HG02623 (cell line): ENCODE results near the gene NPC2.
A peak's percentile ranks its signal among the peaks of the same experiment; 100 is the strongest.

Experiments
- ATAC-seq: cut with Tn5 transposase; IDR thresholded peaks from one replicate; pipeline ENCODE4 v1.9.1; 2021; ENCODE audit warnings: moderate library complexity; ENCODE audit not compliant: unreplicated experiment

The NPC2 gene

DNA sequence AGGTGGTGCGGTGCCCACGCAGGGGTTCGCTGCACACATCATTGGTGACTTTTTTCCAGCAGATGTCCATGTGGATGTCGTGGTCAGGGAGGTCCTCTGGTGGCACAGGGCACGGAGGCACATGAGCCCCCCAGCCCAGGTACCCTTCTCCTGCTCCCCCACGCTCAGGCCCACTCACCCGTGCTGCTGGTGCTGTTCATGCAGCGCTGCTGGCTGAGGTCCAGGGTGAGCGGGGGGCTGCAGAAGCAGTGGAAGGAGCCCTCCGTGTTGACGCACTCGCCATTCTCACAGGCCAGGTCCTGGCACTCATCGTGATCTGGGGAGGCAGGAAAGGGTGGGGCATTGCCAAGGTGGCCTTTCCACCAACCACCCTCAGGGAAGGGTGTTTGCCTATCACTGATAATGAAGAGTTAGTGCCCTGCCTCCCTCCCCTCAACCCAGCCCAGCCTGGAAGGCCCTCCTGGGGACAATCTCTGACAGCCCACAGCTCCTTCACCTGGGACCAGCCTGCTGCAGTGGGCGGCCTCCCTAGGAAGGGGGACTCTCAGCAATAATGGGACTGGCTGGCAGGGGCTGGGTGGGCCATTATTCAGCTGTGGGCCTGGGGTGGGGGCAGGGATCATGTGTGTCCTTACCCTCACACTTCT, 10.3 kb upstream of the NPC2 start:
- no peak for ATAC-seq

DNA sequence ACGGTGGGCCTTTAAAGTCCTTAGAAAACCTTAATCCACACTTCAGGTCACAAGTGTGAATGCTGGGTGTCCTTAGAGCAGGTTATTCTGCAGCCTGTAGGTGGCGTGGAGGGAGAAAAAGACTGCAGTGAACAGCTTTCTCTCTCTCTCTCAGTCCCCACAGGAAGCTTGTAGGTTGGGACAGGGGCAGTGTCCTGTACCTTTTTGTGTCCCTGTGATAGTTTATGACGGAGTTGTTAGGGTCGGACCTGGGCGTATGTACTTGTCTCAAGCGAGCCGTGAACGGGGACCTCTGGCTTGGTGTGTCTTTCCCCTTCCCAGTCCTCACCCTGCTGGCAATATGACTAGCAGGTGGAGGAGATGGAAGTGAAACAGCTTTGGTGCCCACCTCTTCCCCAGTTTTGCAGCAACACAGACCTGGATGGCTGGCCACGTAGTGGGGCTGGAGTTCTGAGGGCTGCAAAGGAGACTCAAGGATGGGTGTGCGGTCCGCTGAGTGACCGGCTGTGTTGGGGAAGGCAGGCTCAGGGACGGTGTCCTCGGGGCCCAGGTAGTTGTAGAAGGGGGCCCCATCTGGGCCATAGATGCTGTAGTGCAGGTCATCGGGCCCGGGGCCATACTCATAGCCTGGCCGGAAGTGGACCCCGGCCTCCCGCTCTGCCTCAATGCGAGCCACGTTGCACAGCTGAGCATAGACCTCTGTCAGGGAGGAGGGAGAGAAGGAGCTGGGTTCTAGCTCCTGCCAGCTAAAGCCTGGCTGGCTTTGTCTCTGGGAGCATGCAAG, 9.3 kb upstream of the NPC2 start:
- ATAC-seq, result no peak

DNA sequence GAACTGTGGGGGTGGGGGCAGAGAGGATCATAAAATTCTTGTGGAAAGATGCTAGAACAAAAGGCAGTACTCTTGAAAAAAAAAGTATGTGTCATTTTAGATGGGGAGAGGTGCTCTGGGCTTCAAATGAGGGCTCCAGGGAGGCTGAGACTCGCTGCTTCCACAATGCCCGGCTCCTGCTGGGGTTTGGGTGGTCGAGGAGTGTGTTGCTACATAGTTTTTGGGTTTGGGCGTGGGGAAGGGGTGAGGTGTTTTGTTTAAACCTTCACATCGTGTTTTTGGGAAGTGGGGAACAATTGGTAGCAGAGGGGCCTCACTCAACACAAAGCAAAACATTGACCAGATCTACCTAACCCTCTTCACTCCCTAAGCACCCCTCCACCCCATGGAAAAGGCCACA, 8.6 kb upstream of the NPC2 start:
- ATAC-seq, result no peak

DNA sequence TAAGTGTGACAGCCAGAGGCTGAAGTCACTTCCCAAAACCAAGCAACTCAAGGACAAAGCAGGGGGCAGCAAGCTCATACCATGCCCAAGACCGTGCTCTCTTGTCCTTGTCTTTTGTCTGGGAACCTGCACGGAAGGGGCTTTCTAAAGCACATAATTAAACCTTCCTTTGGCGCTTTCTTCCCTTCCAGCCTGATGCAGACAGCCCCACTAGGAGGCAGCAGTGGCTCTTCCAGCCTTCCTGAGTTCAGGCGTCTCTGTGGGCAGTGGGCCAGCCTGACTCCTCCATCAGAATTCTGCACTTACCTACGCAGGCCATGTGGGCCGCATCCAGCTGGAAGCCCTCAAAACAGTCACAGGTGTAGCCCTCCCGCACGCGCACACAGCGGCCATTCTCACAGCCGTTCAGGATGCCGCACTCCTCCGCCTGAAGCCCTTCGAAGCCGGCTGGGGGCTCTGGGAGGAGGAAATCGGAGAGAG, 8.1 kb upstream of the NPC2 start:
- no peak for ATAC-seq

DNA sequence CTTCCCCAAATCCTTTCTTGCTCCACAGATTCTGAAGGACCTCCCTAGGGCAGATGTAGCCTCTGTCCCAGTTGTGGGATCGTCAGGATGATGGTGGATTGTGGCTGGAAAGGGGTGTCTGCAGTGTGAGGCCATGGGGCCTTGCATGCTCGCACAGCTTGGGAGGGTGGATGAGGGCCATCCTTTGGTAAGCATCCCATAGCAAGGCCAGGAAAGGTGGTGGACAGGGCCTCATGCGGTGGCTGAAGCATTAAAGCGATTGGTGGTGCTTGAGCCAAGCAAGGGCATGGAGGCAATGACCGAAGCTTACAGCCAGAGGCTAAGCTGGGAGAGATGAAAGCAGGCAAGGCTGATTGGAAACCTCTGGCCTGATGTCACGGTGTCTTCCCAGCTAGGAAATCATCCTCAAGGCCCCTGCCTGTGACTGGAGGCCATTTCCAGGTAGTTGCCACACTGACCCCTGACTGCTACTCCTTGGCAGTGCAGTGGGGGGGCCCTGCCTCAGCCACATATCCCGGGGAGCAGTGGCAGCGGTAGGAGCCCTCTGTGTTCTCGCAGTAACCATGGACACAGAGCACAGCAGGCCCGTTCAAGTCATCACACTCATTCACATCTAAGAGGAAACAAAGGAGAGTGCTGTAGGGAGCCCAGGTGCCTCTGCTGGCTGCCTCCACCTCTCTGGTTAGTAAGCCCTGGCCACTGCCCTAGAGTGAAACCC, 7.5 kb upstream of the NPC2 start:
- no peak for ATAC-seq

DNA sequence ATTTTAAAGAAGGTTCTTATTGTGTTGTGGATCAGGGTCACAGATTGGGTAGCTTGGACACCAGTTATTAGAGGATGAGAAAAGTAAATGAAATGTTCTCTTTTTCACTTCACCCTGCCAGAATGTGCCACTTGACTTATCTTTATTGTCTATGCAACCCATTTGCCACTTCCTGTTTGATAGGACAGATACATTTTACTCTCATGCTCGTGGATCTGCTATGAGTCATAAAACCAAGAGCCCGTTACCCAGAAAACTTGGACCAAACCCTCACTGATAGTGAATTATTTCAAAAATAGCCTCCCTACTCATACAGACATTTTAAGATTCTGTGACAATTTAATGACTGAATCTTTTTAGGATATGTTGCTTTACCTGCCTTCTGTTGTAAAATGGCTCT, 2.3 kb upstream of the NPC2 start:
- no peak for ATAC-seq

DNA sequence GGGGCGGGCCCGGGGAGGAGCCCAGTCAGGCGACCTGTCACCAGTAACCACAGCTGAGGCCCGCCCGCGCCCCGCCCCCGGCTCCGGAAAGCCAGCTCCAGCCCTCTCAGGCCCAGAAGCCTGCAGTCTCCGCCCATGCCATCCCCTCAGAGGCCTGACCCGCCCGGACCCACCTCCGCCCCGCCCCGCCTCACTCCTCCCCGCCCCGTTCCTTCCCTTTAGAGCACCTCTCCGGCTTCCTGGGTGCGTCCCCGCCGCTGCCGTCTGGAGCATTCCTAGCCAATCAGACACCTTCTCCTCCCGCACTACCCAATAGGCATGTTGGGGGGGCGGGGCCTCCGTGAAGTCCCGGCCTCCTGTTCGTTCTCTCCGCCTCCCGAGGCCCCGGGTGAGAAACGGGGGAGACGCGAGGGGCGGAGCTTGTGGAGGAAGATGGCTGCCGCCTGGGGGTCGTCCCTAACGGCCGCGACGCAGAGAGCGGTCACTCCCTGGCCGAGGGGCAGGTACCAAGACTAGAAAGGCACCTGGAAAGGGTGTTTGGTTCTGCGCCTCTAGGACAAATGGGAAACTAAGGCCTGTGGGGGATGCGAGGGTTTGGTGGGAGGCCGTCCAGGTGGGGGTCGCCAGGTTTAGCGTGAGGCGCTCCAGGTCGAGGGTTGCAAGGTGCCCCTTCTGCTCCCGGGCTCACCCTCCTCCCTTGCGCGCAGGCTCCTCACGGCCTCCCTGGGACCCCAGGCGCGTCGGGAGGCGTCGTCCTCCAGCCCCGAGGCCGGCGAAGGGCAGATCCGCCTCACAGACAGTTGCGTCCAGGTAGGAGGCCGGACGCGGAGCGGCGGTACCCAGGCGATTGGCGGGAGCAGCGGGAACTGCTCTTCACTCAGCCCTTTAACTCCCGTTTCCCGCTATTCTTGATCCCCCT, 497 bp upstream of the NPC2 start, which contains the start of gene ISCA2:
TSS of gene ISCA2 (plus strand) at position 423 of the 919 bp plus-strand sequence. CDS start at position 433, 10 bp downstream.
- peak; percentile 79 for ATAC-seq

DNA sequence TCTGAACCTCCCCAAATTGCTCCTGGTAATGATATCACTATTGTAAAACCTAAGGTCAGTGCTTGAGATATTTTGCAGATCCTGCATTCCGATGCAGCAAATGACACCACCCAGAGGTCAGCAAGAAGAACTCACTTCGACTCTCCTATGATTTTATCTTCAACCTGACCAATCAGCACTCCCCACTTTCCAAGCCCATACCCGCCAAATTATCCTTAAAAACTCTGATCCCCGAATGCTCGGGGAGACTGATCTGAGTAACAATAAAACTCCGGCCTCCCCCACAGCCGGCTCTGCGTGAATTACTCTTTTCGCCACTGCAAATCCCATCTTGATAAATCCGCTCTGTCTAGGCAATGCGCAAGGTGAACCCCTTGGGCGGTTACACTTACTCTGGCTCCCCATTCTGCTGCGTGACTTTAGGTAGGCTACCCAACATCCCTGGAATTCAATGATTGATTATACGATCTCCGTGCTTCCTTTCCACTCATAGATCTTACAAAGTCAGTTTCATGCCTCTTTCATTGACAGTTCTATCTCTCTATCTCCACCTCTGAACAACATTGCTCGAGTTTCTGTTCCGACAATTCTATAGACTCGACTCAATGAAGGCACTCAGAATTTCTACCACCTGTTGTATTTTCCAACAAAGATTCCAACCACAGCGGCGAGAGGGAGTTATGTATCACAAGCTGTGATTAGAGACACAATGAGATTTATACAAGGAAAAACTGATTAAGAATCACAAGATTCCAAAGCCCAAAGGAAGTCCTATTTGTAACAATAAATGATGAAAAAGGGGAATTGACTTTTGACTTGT, 939 bp downstream of the NPC2 start:
- ATAC-seq, result no peak

DNA sequence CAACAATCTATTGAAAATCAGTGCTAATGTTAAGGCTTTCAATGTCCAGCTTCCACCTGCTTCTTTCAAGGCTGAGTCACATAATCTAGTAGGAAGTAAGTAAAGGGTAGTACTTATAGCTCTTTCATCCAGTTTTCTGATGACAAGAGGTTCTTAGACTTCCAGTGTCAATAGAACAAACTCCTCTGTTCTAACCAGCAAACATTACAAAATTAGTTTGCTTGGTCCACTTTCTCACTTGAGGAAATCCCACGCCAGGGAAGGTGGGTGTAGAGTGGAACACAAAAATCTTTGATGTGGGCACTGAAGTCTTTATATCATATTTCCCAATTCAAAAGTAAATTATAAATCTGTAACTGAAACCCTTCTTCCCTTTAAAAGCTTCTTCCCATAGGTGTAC, 2.6 kb downstream of the NPC2 start:
- ATAC-seq, result no peak

DNA sequence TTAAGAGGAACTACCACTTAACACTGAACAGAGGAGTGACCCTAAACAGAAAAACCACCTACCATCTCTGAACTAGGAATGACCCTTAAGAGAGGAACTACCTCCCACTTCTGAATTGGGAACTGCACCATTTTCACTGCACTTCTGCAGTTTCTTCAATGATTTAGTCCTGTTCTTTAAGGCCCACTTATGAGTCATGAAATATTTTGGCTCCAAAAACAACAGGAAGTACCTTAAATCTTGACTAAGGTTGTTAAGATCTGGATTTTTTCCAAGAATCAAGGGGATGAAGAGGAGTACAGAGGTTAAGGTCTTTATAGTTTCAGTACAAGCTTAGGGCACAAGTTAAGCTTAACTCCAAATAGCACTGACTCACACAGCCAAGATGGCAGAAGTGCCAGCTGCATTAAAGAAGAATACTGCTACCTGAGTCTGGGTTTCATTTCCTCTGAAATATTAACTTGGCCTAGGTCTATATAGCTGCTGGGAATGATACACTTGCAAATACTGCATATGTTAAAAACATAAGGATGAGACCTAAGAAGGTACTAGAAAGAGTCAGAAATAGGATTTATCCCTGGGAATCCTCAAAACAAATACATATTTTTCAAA, 4.2 kb downstream of the NPC2 start:
- no peak for ATAC-seq

DNA sequence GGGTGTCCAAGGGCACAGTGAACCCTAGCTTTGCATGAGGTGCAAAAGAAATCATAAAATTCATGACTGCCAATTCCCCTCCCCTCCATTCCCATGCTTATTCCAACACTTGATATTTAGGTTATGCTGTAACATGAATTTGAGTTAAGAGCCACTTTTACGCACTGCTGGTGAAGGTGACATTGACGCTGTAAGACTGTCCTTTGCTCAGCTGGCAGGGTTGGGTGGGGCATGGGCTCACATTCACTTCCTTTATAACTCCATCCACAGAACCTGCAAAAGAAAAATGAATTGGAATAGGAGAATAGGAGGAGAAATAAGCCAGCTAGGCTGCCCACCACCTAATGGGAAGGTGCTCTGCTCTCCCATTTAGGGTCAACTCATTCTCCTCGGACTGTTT, 6.9 kb downstream of the NPC2 start:
- ATAC-seq, result no peak

DNA sequence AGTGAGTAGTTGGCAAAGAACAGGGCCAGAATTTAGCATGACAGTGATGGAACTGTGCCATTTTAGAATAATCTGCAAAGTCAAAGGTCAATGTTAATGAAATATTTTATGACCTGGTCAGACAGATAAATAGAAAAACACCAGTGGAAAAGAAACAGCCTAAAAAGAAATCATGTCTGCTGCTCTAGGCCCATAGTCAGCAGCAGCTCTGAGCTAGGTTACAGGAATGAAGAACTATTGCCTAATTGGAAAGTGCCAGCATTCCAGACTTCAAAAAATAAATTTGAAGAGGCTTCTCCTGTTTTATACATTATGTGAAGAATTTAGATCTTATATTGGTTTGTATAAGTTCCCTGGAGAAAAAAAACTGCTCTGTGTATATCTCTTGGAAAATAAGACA, 9.8 kb downstream of the NPC2 start:
- ATAC-seq, result no peak

DNA sequence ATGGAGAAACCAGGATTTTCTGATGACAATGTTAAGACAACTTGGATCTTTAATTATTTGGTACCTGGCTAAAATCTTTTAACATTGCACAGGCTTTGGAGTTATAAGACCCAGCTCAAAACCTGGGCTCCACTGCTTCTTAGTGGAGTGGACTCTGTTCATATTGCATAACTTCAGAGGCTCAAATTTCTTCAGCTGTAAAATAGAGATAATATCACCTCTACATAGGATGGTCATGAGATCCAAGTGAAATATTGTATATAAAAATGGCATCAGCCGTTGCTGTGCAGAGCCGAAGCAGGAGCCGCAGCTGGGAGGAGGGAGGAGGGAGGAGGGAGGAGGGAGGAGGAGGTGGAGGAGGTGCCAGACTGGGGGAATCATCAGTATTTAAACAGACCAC, 10.5 kb downstream of the NPC2 start:
- ATAC-seq, result no peak

DNA sequence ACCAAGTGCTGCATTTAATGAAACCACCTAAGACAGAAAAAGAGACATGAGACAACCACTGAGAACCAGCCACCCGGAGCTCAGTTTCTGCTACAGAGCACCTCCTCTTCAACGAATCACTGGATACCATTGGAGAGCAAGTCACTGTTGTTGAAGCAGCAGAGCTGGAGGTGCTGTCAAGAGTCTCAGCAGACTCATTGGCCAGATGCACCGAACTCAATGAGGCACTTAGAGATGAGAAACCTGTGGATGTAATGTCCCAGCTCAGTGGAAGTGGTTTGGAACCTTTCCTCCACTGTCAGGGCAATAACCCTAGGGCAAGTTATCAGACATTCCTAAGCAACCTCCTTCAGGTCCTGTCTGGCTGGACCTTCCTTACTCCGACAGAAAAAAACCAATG, 13.1 kb downstream of the NPC2 start:
- no peak for ATAC-seq

DNA sequence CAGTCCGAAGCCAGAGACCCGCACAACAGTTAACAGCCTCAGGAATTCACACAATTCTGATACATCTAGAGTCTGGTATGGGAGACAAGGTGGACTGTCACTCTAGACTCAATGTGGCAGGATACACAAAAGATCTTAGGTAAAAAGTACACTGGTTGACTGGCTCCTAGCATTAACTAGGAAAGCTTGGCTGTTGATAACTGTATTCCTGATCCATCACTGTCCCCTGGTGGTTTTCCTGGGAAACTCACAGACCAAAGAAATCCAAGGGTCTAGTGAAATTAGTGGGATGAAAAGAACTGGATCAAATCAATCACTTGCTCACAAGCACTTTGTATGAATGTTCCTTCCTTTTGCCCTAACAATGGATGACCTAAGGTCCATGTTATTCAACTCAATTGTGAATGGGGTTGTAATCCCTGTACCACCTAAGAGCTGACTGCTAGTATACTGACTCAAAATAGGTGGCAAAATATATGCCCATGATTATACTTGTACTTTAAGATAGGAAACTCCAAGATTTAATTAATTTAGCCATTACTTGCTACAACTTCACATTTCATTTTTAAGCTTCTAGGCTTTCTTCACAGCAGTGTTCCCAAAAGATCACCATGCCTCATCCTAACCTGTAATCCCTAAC, 14.0 kb downstream of the NPC2 start:
- ATAC-seq, result no peak

DNA sequence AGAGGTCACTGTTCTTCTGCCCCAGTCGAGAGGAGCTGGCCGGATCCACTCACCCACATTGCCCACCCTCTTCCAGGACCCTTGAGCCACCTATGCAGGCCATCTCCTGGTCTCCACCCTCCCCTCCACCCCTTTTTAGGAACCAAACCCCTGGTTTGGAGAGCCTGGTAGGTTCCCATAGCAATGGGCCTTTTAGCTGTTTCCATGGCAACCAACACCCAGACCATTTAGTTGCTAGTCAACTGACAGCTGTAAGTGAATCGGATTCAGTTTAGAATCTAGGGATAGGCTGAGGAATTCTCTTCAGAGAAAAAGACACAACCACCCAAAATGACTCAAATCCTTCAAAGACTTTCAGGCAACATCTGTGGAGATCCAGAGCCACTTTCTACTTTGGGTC, 16.5 kb downstream of the NPC2 start:
- no peak for ATAC-seq

DNA sequence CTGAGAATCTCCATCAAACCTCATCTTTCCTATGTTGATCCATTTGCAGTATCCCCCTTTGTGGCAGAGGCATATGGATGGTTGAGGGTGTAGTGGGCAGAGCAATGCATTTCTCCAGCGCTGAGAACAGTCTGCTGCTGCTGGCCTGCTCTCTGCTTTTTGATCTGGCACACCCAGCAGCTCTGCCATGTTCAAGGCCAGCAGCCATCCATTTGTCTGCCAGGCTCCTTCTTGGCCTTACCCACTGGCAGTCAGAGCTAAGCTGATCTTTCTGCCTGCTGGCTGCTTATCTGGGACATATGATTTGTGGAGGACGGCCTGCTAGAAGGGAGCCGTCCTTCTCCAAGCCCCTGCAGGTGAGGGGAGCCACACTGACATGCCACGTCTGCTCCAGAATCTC, 17.0 kb downstream of the NPC2 start:
- no peak for ATAC-seq

DNA sequence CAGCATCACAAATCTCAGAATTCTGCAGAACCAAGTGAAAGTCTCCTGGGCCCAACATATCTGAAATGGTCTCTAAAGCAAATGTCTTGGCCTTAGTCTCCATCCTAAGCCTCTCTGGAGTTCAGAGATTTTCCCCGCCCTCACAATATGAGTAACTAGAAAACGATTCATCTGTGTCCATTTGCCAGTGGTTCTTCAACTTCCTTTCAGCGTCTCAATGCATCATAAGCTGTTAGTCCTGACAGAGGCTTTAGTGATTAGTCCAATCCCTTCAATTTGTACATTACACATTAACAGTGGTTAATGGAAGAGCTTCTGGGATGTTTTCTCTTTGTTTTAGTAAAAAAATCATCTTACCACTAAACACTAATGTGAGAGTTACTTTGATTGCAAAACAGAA, 17.4 kb downstream of the NPC2 start:
- no peak for ATAC-seq

DNA sequence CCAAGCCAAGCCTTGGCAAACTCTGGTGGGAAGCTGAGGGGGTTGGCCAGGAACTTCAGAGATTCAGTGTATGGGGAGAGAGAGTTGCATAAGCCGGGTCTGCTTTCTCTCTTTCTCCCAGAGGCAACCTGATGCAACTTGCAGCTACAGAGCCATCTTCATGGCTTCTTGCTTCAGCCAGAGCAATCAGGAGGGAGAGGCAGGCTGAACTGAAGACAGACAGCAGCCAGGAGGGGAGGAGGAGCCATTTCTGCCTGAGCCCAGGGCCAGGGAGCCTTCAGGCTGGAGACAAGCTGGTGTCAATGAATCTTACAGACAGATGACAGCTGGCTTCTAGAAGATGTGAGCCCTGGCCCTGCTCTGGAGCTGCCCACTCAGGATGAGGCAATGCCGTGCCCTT, 18.7 kb downstream of the NPC2 start:
- no peak for ATAC-seq
